GM19043 (cell line): ENCODE measurements around the gene P4HB.

Source experiments
- ATAC-seq: cut with Tn5 transposase; IDR thresholded peaks from one replicate; pipeline ENCODE4 v1.9.1; 2021; ENCODE audit warnings: low read depth; ENCODE audit not compliant: unreplicated experiment

P4HB gene

DNA sequence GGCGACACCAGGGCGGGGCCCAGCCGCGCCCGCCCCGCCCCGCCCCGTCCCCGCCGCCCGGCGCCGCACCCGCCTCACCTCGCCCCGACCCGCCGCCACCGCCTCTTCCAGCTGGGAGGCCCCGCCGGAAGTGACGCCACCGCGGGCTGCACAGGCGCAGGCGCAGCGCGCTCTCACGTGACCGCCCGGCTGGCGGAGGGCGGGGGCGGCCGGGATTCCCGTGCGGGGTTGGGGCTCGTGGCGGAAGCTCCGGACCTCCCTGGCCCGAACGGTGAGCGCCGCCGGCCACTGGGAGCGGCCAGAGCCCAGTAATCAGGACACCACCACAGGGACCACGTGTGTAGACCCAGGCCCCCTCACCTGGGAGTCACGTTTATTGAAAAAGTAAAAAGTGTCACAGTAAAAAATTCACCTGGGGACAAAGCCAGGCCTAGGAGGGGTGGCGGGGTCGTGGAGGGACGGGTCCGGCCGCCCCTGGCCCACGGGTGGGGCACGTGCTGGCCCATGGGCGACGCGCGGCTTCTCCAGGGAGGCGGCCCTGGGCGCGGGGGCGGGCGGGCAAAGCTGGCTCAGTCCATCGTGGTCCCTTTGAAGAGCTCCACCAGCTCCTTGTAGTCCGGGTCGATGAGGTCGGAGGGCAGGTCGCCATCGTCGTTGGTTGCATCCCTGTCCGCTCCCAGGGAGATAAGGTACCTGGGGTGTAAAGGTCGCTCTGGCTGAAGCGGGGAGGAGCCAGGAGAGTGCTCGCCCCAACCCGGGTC lies 27.0 kb downstream of the P4HB start, which contains the start of gene MCRIP1:
Gene MCRIP1 (minus strand): TSS at position 132 of the 761 bp plus-strand sequence. CDS start 8,785 bp downstream, outside the sequence.
- ATAC-seq = peak; percentile 74

DNA sequence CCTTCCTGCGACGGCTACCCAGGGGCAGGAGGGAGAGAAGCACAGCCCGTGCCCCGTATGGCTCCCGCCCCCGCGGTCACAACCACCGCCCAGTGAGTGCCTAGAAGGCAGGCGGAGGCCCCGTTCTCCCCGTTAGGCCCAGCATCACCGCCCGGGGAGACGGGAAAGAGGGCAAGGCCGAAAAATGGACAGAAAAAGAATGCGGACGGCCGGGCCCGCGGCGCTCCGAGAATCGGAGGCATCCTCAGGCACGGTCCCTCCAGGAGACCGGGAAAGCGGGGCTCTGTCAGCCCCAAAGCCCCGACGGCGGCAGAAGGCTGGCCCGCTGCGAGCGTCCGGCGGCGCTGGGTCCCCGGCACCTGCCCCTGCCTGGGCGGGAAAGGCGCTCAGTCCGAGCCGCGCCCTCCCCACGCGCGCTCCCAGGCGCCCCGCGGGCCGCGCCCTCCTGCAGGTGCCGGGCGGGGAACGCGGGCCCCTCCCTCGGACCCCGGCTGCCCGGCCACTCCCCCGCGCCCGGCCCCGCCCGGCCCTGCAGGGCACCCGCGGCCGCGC lies 27.7 kb downstream of the P4HB start:
- no peak for ATAC-seq

DNA sequence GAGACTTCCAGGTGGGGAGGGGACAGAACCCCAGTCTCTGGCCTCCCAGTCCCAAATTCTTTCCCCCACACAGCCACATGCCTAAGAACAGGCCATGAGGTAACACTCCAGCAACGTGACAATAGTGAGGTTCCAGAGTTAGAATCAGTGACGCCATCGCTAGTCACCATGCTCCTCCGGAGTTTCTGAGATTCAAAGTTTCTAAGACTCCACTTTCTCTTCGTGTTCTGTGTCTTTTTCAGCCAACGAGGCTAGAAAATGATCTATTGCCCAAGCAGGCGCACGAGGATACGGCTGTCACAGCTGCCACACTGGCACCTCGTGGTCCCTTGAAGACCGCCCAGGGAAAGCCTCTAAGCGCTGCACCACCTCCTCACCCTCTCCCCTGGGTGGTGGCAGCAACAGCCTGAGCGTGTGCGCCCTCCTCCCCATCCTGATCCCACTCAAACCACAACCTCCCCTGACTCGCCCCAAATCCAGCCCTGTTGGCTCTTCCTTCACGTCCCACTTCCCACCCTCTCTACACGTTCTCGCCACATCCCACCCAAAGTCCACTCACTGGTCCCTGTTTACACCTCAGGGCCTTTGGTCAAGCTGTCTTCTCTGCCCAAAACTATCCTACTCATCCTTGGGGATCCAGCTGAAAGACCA lies 28.3 kb downstream of the P4HB start:
- ATAC-seq = no peak

GRCh38 chr17:81831563-81831956 lies 28.8 kb downstream of the P4HB start:
- ATAC-seq = no peak

GRCh38 chr17:81829858-81830257 lies 30.5 kb downstream of the P4HB start:
- no peak for ATAC-seq

GRCh38 chr17:81828656-81829055 lies 31.7 kb downstream of the P4HB start:
- ATAC-seq = no peak

GRCh38 chr17:81825841-81826466 lies 34.4 kb downstream of the P4HB start:
- ATAC-seq = no peak

DNA sequence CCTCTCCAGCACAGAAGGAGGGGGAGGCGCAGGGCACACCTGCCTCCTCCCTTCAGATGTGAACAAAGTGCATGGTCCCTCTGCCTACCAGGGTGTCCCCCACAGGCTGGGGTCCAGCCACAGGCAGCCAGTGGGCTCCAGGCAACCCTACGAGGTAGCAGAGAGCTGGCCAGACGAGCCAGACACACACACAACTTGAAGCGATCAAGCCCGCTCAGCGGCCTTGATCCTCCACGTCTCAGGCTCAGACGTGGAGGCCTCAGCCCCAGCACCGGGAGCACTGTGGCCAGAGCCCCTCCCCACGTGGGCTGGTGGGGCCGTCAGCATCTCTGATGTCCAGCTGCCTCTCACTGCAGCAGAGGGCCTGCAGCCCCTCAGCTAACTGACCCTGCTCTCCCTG lies 35.7 kb downstream of the P4HB start:
- no peak for ATAC-seq

DNA sequence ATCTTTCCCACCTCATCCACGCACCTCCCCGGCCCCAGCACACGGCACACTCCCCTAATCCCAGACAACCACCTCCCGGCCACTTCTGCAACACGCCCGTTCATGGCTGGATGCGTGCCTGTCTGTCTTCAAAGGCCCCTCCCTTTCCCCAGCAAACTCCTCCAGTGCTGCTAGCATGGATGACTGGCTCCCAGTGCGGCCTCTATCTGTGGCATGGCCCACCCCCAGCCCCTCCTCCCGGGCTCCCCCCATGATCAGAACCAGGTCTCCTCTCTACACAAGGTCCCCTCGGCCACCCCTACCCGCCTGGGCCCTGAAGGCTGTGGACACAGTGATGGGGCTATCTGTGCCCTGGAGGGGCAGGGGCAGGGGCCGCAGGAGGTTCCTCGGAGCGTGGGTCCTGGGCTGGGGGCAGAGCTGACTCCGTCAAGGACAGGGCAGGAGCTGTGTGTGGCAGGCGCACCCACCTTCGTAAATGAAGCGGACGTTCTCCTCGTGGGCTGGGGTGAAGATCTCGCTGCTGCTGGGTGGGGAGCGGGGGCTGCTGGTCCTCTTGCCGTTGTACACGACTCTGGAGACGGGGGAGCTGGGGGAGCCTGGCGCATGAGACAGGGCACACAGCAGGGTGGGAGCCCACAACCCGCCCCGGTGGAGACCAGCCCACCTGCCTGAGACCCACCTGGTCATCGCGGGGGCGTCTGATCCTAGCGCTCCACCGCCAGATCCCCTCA lies 36.4 kb downstream of the P4HB start:
- no peak for ATAC-seq

DNA sequence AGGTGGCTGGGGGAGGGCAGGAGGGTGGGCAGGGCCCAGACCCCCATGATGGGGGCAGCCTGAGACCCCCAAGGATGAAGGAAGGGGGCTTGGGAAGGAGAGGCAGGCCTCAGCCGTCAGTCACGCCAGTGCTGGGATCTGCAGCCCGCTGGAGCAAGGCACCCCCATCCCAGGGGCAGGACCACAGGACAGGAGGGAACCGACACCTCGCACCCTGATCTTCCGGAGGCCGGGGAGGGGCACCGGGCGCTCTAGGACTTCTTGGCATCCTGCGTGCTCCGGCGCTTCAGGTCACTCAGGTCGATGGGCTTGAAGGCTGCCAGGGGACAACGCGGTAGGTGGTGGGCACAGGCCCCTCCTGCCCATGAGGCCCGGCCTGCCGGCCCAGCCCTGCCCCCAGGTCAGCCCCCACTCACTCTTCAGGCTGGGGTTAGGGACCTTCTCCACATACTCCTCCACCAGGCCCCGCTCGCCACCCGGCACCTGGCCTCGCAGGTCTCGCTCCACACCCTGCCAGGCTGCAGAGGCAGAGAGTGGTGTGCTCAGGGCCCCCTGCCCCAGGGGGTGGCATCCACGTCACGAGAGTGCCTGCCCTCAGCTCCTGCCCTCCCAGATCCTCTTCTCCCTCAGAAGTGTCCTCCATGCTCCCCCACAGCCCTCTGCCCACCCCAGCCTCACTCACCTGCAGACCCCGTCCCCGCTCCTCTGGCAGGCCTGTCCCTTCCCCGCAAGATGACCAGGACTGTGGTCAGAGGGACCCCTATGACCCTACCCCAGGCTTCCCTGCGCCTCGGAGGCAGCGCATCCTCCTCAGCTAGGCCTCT lies 37.1 kb downstream of the P4HB start:
- ATAC-seq = no peak

GRCh38 chr17:81822312-81822637 lies 38.1 kb downstream of the P4HB start:
- ATAC-seq = no peak

DNA sequence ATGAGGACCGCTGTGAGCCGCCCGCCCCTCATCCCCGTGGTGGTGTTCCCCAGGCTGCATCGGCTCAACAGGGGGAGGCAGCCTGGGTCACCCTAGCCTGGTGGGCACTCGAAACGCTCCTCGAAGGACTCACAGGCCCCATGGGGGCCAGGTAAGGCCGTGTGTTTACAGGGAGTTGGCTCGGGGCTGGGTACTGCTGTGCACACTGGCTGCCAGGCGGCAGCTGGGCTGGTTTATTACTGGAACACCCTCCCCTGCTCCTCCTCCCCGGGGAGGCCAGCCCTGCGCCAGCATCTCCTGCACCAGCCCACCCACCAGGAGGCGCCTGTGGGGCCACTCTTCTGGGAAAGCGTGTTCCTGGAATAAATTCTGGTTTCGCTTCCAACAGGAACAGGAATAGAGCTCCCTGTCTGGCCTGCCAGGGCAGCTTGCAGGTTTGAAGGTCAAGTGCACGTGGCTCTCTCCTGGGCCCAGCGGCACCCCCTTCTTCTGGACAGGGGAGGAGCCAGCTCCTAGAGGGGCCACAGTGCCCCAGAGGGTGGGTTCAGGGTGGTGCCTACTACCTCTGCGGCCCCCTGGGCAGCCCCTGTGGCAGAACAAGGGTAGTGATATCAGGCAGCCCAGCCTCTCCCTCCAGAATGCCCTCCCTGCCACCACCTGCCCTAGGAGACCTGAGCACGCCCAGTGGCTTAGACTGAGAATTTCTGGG lies 38.6 kb downstream of the P4HB start:
- no peak for ATAC-seq

GRCh38 chr17:81821147-81821546 lies 39.2 kb downstream of the P4HB start:
- no peak for ATAC-seq

GRCh38 chr17:81819708-81820107 lies 40.6 kb downstream of the P4HB start:
- no peak for ATAC-seq

- ATAC-seq = no peak
Measured at GRCh38 chr17:81817758-81818147, 42.6 kb downstream of the P4HB start.

GRCh38 chr17:81815646-81815986 lies 44.7 kb downstream of the P4HB start:
- no peak for ATAC-seq

GRCh38 chr17:81814748-81815645 lies 45.3 kb downstream of the P4HB start:
- ATAC-seq = no peak

DNA sequence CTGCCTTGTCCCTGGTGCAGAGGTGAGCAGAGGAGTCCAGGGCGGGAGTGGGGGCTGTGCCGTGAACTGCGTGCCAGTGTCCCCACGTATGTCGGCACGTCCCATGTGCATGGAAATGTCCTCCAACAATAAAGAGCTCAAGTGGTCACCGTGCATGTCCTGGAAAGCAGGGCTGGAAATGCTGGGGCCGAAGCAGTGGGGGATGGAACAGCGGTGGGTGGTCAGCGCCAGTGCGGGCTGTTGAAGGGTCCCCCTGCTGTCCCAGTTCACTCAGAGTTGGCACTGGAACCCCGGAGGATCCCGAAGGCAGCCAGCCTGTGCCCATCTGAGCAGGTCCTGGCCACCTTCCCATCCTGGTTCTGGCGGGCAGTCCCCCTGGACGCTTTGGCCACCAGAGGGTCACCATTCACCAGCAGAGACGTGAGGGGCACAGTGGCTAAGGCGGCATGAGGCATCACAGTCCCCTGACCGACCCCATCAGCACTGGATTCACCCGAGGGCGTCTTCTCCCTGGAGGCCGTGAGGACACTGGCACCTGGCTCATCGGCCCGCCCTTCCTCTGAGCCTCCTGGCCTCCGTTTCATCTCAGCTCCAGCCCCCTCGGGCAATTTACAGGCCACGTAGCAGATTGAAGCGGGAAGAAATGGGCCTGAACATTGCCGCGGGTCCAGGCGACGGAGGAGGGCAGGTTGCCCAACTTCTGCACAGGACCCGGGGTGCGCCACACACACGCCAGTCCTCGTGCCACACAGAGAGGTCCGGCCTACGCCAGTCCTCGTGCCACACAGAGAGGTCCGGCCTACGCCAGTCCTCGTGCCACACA lies 46.3 kb downstream of the P4HB start:
- ATAC-seq = no peak
